Glomerular visceral epithelial cell (primary cell): ENCODE data around the gene BRAT1.
A peak's percentile ranks its signal among the peaks of the same experiment; 100 is the strongest.

Experiments used
- DNase-seq: peaks from one replicate; pipeline ENCODE4 v3.0.0-alpha.2; 2016; ENCODE audit errors: extremely low spot score

Gene BRAT1

DNA sequence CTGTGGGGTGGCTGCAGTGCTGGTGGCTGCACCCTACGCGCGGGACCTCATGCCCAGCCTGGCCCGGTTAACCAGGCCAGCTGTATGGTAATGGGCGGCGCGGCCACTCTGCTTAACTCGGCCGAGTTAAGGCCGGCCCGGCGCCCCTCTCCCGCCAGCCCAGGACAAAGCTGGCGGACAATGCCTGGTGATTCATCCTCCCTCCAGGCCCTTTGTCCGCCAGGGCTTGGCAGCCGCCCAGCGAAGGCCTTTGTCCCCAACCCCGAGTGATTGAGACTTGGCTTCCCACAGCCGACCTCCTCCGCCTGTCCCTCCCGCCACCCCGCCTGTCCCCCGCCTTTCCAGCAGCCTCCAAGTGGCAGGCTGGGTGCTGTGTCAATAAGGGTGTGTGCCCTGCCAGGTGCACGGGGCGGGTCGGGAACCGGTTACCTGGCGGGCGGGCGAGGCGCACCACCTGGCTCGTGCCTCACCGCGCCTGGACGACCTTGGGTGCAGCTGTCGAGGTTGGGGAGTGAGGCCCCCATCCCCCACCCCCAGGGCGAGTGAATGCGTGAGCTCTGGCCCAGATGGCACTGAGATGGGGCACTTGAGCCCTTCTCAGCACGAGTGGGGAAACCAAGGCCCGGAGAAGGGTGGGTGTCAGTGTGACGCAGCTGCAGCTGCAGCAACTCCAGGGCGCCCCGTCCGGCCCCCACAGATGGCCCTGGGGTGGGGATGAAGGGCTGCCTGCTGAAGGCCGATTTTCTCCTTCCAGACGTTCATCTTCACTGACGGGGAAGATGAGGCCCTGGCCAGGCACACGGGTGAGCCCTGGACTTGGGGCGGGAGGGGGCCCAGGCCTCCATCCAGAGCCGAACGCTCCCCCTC lies 31.1 kb downstream of the BRAT1 start:
- DNase-seq = peak; percentile 79

DNA sequence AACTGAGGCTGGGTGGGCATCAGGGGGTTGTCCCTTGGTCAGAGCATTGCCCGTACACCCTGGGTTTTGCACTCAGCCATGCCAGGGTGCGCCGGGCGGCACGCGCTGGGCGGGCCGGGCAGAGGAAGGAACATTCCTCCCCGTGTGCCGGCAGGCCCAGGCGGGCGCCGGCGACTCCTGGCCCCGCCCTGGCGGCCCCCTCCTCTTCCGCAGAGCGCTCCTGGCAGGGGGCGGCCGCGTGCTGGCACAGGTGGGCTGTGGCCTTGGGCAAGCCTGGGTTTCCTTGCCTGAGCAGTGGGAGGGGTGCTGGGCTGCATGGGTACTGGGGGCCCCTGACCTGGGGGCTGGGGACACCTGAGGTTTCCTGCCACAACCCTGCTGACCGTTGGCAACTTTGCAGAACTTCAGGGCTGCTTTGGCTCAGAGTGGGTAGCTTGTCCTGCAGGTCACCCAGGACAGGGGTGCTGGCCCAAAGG lies 31.8 kb downstream of the BRAT1 start:
- DNase-seq = peak; percentile 36

DNA sequence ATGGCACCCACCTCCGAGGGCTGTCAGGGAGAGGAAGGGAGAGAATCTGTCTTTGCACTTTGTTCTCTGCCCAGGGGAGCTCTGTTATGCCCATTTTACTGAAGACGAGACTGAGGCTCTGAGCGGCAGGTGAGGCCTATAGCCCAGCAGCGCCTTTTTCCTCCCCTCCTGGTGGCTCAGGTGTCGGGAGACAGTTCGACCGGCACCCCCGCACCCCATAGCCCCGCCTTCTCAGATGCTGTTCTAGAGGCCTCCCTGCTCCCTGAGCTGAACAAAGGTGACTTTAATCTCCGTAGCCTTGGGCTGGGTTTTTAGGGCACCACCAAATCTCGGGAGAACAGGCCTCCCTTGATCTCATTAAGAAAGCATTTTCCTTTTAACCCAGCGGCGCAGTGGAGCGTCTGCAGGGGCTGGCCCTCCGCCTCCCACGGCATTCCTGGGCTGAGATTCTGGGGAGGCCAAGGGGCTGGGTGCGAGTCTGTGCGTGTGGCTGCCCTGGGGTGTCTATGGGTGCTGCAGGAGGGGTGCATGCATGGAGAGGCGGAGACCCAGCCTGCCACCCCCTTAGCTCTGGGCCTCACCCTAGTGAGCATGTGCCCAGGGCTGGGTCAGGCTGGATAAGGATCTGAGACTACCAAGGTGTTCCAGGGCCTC lies 32.4 kb downstream of the BRAT1 start:
- DNase-seq = peak; percentile 71

DNA sequence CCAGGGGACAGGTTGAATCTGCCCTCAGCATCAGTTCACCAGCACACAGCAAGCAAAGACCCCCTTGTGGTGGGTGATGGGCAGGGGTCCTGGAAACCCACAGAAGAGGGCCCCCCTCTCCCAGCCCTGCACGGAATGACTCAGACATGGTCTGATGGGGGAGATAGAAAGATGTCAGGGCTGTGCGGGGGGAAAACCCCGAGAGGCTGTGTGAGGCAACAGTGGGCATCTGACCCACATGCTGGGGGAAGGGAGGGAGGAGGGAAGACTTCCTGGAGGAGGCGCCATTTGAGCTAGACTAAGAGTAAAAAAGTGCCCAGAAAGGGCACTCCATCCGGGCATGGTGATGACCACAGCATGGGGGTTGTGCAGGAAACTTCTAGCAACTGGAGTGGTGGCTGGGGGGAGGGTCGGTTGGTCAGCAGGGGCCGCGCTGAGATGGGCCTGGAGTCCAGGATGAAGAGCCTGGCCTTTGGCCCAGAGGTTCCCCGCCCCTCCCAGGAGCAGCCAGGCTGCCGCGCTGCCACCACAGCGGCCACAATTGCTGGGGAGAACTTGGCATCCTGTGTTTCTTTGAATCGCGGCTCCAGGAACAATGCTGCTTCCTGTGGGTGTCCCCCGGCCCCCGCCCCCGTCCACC lies 33.3 kb downstream of the BRAT1 start:
- peak; percentile 86 for DNase-seq

DNA sequence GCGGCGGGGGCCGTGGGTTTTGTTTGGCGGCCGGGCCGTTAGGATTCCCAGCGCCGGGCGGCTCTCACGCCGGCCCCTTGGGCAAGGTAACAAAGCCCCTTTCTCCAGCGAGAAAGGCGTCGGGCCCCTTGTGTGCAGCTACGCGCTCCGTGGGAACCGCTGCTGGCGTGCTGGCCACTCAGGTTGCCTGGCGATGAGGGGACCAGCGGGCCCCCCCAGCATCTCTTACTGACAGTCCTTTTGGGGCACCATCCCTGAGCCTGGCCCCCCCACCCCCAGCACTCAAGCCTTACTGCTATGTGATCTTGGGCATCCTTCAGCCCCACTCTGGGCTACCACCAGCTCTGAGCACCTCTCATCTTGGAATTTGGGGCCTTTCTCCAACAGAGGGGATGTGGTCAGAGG lies 34.0 kb downstream of the BRAT1 start:
- DNase-seq = peak; percentile 36

DNA sequence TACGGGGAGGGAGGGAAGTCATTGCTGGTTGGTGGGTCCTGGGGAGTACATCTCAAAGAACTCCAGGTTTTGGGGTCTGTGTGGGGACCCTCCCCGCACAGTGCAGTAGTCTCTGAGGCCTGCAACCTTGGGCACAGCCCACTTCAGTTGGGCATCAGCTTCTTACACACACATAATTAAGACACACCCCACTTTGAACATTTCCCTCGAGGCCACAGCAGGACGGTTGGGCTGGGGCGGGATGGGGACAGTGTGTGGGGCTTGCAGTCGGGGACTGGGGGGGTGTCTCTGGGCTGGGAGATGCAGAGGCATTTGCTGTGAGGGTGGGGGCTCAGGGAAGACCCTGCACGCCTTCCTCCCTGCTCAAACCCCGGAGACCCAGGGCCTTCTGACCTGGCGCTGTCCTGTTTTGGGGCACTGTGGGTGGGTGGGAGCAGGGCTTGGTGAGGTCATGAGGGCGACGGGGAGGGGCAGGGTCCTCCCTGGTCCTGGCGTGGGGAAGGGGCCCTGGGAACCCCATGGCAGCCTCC lies 34.5 kb downstream of the BRAT1 start:
- DNase-seq = peak; percentile 36

DNA sequence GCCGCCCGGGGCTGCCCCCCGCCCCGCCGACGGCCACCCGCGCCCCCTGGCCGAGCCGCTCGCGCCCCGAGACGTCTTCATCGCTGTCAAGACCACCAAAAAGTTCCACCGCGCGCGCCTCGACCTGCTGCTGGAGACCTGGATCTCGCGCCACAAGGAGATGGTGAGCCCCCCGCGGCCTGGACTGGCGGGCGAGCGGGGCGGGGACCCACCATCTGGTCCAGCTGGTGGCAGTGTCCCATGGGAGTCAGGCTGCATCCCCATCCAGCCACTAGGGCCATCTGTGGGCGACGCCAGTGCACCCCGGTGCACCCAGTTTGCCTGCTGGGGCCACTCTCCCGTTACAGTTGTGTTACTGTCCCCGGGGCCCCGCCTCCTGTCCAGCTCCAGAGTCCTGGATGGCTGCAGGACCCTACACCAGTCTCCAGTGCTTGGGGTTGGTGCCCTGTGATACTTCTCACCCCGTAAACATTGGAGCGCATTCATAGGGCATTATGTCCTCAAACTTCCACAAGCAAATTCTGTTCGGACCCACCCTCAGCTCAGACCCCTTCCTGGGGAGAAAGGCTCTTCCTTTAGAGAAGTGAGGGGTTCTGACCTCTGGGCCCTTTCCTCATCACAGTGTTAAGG lies 35.1 kb downstream of the BRAT1 start:
- DNase-seq = peak; percentile 43

DNA sequence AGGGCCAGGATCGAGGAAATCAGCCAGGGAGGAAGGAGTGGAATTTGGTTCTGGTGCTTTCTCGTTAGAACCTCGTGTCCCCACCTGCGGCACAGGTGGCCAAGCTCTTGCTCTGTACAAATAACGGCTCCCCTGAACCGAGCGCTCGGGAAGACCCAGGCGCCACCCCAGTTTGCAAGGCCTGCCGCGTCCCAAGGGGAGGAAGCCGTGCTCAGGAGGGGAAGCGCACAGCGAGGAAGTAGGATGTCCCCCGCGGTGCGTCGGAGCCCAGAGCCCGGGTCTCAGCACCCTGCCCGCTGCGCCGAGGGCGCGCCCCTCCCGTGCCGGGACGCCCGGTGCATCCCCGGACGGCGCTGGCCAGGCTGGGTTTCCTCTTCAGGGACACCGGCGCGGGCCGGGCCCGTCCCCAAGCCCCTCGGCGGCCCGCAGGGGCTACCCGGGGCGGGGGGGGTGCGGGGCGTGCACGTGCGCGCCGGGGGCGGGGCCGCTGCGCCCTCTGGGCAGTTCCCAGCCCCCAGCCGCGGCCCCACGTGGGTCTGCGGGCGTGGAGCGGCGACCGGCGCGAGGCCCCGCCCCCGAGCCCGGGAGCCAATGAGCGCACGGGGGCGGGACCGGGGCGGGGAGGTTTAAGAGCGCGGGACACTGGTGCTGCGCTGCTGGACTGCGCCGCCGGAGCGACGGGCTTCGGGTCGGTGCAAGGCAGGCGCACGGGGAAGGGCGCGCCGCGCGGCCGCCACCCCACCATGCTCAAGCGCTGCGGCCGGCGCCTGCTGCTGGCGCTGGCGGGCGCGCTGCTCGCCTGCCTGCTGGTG lies 36.0 kb downstream of the BRAT1 start, which contains the start of gene LFNG:
Gene LFNG (plus strand): TSS at position 656 of the 812 bp plus-strand sequence. CDS start 88 bp downstream, at position 744.
- DNase-seq = peak; percentile 95

DNA sequence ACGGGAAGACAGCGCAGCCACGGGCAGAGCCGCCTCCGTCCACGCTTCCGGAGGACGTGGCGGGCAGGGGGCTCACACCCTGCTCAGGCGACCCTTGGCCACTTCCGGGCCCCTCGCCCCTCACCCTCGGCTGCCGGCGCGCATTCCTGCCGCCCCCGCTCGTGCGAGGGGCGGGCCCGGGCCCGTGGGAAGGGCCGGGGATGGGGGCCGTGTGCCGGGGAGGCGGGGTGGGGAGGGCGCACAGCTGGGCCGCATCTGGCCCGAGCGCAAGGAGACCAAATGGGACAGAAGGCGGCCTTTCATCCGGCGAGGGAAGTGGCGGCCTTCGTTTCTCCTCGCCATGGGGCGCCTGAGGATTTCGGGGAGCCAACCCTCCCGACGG lies 36.6 kb downstream of the BRAT1 start:
- no peak for DNase-seq

DNA sequence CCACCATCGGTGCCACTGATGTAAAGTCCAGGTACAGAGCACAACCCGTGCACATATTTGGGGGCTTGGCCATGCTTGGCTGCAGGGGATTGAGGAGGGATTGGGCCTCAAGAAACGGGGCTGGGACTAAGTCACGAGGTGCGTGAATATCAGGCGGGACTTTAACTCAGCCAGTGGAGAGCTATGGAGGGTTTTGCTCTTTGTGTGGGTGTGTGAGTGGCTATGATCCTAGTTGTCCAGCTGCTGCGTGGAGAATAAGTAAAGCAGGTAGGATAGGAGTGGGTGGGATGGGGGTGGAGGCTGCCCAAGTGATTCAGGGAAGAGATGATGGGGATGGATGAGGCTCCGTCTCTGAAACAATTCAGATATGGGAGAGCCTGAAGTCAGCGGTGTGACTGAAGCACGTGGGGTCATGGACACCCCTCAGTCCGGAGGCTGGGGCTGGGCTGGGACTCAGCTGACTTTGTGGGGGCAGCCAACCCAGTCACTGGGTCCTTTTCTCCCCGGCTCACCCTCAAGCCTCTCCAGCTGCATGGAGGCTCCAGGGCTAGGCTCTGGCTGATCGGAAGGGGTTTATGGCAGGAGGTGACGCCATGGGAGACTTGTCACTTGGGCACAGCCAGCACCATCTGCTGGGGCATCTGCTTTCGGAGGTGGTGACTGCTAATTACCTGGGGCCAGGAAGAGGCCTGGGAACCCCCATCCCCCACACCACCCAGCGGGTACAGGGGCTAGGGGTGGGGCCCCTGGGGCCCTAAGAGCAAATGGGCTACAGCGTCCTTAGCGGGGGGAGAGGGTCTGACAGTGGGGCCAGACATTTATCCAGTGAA lies 37.4 kb downstream of the BRAT1 start:
- DNase-seq = peak; percentile 56

DNA sequence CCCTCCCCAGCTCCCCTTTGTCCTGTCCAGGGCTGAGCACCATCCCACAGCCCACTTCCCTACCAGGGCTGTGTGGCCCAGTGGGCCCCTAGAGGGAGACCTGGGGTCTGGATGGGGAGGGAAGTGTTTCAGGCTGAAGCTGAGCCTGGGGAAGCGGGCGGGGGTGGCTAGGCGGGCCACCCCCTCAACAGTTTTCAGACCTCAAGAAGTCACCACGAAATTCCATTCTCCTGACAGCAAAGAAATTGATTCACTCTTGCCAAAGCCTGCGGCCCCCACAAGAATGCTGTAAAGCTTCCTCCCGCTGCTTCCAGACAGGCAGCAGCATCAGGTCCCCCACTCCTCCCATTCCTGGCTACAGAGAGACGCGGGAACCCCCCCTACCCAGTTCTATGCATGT lies 38.3 kb downstream of the BRAT1 start:
- peak; percentile 97 for DNase-seq

DNA sequence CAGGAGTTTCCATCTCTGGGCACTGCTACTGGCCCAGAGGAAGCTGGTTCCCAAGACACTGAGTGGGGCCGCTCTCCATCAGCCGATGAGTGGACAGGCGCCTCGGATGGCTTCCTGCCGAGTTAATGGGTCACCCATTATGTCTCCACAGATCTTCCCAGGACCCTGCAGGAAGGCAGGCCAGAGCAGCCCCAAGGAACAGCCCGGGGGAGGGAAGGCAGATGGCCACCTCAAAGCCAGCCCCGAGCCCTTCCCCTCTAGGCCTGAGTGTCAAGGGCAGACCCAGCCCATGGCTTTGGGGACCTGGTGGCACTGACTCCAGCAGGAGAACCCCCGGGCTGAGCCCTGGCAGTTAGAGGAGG lies 39.1 kb downstream of the BRAT1 start:
- DNase-seq = peak; percentile 97

DNA sequence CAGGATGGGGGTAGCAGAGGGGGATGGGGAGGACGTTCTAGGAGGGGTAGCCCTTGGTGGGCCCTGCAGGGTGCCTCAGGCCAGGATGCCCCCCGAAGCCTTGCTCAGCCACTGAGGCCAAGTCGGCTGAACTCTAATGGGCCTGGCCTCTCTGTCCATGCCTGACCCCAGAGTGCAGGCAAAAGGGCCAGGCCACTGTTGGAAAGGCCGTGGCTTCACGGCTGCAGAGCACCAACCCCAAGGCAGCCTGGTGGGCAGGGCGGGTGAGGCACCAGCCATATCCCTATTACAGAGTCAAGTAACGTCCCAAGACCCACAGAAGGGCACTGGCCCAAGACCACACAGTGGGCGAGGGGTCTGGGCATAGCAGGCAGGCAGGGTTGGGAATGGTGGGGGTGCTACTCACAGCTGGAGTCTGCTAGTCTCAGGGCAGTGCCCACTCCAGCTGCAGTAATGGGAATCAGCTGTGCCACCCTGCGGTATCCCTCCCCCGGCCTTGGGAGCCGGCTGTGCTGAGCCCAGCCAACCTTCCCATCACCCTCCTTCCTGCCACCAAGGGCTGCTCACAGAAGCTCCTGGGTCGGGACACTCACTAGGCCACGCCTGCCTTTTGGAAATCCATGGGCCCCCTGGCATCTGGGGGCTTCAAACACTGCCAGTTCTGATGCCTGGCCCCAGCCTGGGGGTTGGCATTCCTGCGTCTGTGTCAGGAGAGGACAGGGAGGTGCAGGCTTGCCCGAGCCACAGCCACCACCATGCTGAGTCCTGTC lies 39.7 kb downstream of the BRAT1 start:
- peak; percentile 94 for DNase-seq

DNA sequence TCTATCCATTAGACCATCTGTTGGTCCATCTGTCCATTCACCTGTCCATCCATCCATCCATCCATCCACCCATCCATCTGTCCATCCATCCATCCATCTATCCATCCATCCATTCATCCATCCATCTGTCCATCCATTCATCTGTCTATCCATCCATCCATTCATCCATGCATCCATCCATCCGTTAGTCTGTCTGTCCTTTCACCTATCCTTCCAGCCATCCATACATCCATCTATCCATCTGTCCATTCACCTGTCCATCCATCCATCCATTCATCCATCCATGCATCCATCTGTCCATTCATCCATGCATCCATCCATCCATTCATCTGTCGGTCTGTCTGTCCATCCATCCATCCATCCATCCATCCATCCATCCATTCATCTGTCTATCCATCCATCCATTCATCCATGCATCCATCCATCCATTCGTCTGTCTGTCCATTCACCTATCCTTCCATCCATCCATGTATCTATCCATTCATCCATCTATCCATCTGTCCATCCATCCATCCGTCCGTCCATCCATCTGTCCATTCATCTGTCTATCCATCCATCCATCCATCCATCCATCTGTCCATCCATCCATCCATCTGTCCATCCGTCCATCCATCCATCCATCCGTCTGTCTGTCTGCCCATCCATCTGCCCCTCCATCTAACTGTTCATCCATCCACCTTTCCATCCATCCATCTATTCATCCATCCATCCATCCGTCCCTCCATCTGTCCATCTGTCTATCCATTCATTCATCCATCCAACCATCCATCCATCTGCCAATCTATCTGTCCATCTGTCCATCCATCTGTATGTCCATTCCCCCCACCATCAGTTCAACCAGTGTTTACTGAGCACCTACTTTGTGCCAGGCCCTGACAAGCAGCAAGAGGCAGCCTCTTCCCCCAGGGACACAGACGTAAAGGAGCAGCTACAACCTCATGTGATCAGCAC lies 40.6 kb downstream of the BRAT1 start:
- no peak for DNase-seq

DNA sequence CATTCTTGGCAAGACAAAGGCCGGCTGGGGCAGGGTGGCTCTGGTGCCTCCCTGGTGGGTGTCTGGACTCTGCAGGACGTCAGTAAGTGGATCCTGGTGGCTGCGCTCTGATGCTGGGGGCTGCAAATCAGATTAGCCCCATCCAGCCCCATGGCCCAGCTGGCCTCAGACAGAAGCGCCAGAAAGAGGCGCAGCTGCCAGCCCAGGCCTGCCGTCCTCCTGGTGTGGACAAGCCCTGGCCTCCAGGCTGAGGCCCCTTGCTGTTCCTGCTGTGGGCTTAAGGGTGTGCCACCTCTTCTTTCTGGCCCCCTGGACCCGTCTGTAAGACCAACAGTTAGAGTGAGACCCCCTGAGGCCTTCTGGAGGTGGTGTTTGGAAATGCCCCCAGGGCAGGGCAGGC lies 41.6 kb downstream of the BRAT1 start:
- DNase-seq = no peak

DNA sequence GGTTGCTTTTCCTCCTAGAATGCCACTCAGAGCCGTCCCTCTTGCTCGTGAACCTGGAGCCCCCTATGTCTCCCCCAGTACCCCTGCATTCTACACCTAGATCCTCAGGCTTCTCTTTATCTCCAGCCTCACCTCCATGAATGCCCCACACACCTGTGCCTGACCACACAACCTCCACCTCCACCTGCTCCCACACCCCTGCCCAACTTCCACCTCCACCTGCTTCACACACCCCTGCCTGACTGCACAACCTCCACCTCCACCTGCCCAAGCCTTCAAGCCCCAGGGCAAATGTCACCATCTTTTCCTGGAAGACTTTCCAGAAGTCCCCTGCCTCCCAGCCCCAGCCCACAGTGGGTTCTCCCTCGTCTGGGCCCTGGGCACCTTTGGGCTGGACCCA lies 42.6 kb downstream of the BRAT1 start:
- DNase-seq = no peak

DNA sequence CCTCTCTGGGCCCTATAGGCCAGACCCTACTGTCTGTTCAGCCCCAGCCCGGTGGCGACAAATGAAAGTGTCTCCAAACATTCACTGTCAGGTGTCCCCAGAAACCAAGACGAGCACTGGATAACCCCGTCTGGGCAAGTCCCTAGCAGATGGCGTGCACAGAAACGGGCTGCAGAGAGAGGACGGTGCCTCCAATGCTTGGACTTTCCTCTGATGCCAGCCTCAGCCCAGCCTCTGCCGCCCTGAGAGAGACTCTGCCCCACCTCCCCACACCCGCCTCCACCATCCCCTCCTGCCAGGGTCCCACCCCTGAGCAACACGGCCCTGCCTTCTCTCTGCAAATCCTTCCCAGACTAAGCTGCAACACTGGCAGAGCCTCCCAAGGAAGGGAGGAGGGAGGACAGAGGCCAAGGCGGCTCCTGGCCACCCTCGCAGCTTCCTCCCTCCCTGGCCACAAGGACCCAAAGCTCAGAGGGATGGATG lies 43.1 kb downstream of the BRAT1 start:
- no peak for DNase-seq

DNA sequence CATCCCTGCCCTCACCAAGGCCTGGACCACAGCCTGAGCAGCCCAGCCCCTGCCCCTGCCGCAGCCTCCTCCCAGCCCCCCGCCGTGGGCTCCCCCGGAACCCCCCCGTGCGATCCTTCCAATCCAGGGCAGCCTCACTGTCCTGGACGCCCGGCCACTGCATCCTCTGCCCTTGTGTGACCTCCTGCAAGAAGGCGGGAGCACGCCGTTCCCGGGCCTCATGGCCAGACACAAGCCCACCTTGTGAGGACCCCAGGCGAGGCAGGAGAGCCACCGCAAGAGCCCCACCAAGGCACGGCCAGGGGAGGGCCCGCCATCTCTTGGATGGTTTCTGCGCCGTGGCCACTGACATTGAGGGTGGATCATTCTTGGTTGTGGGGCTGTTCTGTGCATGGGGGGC lies 43.6 kb downstream of the BRAT1 start:
- no peak for DNase-seq
